Posterior vena cava (tissue), 2 donors: ENCODE data around the gene ZSWIM8. TPM values are rescaled to one million over a fixed set of nuclear protein-coding genes. Genes with fewer than 3 reads are reported as not detected.
"Not testable (repeated sequence)": the region's sequence is repeated elsewhere in the genome, so short reads cannot be mapped to it uniquely, and the experiment has no call there.

Experiments used
- DNase-seq: peaks from one replicate; pipeline ENCODE4 v3.0.0-alpha.2; 2020; ENCODE audit warnings: low spot score
- intact Hi-C, 2 donors: fragments of 100-400 bp; cut with DNase I; formaldehyde crosslinking; loops; one replicate each; pipeline versions ENCODE4 v1.14.1 to v1.14.2; 2022 to 2023
- total RNA-seq, 2 donors: library from RNA; stranded (reverse); fragmentation: NEBNext Ultra II Directional; extraction: Animal tissue kit (Norgen Biotek cat#: 25700); gene quantifications; one replicate each; pipeline ENCODE4 v1.2.1, GENCODE V29; 2021
- donor health status: DM: yes; HTN: yes; CAD: no.
- donor health status: DM: yes; HTN: yes; CAD: no.

The ZSWIM8 gene
- total RNA-seq, 2 donors from 2014 or later = 73.4 to 92.0 TPM

DNA sequence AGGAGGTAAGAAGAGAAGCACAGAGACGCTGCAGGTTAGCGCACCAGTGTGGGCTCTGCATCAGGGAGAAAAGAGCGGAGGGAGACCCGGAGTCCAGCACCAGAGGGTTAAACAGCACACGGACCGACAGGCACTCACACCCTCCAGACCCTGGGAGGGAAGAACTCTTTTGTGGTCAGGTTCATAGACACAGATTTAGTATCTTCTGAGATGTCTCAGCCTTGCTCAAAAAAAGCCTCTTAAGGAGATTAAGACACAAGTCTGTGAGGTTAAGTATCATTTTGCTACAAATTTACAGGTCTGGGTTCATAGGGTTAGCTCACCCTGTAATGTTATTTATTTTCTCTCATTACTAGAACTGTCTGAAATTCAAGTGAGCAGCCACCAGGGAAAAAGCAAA lies 42.8 kb downstream of the ZSWIM8 start:
- DNase-seq = no peak
- intact Hi-C loops = no loop called here

DNA sequence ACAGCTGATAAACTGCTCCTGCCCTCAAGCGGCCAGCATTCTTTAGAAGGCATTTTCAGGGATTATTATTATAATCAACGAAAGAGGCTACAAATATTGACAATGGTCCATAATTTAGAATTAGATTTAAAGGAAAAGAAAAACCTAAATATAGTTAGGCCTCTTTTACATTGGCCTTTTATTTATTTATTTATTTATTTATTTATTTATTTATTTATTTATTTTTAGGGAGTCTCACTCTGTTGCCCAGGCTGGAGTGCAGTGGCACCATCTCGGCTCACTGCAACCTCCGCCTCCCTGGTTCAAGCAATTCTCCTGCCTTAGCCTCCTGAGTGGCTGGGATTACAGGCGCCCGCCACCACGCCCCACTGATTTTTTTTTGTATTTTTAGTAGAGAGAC lies 43.7 kb downstream of the ZSWIM8 start:
- intact Hi-C loops, DNase-seq: not testable (repeated sequence)

DNA sequence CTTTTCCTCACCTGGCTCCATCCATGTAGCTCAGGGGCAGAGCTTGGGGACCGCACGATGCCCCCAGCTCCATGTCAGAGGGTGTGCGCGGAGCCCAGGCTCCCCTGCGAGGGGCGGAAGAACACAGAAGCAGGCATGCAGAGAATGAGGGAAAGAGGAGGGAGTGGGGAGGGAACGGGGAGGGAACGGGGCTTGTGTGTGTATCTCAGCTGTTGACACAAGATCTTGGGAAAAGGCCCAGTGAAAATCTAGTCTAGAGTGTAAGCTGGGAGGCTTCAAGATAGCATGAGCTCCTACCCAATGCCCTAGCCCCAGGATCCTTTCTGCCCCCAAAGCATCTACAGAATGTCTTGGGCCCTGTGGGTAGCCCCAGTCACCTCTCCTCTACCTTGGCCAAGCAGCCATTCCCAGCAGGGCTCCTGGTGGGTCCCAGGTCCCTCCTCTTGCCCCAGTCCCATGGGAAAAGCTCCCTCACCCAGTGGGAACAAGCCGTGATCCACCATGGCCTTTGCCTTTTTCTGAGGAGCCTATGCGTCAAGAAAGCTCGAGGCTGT lies 51.1 kb downstream of the ZSWIM8 start:
- DNase-seq = no peak
- intact Hi-C loops = no loop called here

DNA sequence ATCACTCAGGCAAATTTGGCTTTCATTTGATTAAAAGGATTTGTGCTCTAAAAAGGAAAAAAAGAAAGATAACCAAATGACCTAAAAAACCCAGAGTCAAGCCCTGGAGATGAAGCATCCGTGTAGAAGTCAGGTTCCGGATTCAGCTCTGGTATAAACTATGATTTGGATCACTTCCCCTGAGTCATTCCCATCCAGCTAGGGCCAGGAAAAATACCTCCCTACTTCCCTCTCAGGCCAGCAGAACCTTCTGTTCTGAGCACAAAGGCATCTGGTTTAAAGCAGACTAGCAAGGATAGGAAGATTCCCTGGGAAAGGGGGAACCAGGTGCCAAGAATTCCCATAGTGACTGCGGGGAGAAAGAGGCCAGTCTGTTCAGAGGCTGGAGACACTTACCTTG lies 51.7 kb downstream of the ZSWIM8 start:
- intact Hi-C loops = no loop called here

DNA sequence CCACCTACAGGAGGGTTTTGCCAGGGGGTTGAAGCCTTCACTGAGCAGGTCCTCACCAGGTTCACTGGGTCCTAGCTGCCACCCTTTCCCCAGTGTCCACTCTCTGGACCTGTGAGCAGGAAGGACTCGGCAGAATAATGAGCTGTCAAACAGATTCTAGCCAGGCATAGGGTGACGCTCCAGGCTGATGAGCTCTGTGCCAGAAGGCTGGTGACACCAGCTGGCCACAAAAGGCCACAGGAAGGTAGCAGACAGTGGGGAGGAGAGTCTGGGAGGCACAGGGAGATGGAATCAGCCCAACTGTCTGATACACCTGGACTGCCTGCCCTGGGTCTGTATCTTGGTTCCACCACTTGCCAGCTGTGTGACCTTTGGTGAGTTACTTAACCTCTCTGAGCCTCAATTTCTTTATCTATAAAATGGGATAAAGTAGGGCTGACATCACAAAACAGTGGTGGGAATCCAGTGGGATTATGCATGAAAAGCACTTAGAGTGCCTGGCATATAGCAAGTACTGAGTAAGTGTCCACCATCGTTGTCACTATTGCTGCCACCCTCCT lies 52.7 kb downstream of the ZSWIM8 start:
- no peak for DNase-seq
- intact Hi-C loops = no loop called here

More for the DNA sequence above, 51.7 kb downstream of the ZSWIM8 start:
- DNase-seq = no peak

DNA sequence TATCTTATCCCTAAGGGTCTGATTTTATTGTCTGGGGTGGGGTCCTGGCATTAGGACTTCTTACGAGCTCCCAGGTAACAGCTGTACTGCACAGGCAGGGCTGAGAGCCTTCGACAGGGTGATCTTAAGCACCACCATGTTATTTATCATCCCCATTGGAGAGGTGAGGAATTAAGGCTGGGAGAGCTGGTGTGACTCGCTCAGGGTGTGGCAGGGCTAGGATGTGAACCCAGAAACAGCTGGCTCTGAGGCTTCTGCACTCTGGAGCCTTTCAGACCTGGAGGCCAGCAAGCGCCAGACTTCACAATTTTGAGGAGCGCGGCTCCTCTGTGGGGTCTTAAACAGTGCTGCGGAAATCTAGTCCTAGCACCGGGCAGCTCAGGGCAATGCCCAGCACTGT lies 53.4 kb downstream of the ZSWIM8 start:
- intact Hi-C loops = no loop called here
- no peak for DNase-seq

DNA sequence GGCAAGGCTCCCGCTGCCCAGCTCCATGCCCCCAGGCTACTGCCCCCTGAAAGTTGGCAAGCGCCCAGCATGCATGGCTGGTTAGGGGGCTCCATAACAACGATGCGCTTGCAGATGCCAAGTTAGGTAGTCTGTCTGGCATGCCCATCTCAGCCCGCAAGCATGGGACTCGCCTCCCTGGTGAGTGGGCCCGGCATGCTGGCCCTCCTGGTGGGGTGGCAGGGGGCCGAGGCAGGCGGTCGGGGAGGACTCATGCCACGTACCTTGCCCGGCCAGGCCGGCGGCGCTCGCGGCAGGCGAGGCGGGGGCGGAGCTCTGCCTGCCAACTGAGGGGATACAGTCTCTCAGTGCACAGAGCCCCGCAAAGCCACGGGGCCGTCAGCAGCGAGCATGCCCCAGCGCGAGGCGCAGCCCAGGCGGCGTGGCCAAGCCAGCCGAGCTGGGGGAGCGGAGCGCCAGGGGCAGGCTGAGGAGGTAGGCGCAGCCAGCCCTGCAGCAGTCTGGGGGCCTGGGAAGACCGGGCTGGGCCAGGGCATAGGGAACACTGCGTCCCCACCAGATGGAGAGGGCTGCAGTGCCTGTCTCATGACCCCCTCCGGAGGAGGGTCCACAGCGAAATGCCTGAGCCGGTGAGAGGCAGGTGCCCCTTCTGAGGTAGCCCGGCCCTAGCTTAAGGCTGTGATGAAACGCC lies 54.0 kb downstream of the ZSWIM8 start:
- DNase-seq = no peak
- intact Hi-C loops = no loop called here

DNA sequence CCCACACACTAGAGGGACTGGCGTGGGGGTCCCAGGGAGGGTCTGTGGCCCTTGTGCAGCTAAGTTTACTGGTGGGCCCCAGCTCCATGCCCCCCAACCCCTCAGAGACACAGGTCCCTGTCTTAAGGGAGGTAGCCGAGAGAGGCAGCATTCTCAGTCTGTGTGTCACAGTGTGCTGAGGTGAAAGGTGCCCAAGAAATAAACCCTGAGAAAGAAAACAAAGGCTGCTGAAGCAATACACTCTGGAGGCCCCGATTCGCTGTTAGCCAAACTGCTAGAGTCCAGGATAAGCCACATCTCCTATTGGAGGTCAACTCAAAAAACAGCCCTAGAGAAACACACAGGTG lies 54.6 kb downstream of the ZSWIM8 start:
- intact Hi-C loops = loop anchor here in 1 of 2 donors (5.0 kb wide), 1 partner anchor 117 kb away; no protein-coding TSS in a partner anchor
- DNase-seq = no peak

DNA sequence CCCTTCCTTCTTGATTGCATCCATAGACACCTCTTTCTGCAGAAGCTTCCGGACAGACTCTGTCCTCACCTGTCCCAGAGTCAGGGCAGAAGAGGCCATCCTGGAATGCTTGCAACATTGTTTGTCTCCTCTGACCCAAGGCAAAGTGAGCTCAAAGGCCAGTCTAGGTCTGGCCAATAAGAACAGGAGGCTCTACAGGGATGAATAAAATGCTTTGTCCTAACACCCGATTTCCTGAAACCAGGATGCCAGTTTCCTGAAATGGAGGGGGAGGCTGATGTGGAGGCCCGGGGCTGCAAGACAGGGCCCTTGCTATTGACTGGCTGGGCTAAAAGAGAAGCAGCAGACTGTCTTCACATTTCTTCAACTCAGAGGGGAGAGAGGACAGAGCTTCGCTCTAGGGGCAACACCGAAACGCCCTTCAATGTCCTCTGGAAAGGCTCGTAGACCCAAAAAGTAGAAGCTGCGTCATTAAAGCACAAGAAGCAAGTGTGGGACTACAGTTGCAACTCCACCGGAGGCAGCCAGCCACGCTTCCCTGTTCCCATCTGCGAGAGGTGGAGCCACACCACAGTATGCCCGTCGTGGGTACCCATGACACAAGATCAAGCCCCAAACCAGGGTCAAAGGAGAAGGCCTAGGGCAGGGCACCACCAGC lies 55.1 kb downstream of the ZSWIM8 start:
- intact Hi-C loops = loop anchor here in 1 of 2 donors (5.0 kb wide), 1 partner anchor 117 kb away; no protein-coding TSS in a partner anchor
- DNase-seq = no peak

DNA sequence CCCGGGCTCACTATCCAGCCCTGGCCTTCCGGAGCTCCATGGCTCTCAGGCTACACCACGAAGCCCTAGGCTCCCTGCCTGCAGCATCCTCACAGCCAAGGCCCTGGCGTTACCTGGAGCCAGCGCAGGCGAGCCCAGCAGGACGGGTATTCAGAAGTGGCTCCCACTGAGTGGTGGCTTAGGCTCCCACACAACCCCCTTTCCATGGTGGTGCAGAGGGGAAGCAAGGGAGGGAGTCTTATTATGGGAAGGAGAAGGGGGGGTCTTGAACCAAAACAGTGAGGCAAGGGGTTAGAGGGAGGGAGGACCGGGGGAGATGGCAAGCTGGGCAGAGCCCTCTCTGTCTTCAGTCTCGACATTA lies 55.6 kb downstream of the ZSWIM8 start:
- DNase-seq = no peak
- intact Hi-C loops = loop anchor here in 1 of 2 donors (5.0 kb wide), 1 partner anchor 116 kb away; no protein-coding TSS in a partner anchor

DNA sequence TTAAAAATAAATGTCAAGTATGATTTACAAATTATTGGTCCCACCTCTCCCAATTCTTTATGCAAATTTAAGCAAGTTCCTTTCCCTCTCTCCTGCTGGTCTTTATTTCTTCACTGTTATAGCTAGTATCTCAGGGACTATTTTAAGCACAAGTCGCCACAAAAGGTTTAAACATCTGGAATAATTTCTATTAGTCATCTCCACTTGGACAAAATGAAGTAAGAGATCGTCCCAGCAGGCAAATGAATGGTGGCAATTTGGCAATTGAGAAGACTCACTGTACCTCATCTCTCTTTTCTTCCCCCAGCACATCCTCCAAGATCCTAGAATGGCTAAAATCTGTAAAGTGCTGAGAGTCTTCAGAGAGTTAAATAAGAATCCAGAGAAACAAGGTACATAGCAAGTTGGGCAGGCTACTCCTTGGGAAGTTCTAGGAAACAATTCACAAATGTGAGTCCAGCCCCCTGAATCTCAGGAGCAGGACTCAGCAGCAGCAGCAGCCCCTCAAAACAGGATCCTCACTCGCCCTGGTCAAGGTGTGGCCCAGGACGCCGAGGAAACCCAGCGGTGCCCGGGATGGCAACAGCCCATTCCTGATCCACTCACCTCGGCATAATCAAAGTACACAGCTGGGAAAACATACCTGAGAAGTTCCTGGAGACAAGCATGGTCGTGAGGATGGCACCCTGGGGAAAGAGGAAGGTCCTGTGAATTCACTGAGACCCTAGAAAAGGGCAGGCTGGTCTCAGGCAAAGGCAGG lies 56.3 kb downstream of the ZSWIM8 start:
- intact Hi-C loops = loop anchor here in 1 of 2 donors (5.0 kb wide), 1 partner anchor 116 kb away; no protein-coding TSS in a partner anchor
- no peak for DNase-seq

DNA sequence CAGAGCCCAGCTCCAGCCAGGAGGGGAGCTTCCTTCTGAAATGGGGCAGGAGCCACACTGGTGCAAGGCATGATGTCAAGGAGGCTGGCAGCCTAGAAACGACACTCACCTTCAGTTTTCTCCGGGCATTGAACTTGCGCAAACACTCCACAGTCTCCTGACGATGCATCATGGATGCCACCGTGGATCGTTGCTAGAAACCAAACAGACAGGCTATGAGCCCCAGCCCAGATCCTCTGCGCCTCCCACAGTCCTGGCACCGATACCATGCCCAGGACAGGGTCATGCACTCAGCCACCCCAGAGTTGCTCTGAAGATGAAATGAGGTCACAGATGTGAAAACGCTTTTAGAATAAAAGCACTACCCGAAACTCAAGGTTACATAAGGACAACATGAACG lies 56.9 kb downstream of the ZSWIM8 start:
- DNase-seq = no peak
- intact Hi-C loops = loop anchor here in 1 of 2 donors (5.0 kb wide), 1 partner anchor 115 kb away; no protein-coding TSS in a partner anchor

DNA sequence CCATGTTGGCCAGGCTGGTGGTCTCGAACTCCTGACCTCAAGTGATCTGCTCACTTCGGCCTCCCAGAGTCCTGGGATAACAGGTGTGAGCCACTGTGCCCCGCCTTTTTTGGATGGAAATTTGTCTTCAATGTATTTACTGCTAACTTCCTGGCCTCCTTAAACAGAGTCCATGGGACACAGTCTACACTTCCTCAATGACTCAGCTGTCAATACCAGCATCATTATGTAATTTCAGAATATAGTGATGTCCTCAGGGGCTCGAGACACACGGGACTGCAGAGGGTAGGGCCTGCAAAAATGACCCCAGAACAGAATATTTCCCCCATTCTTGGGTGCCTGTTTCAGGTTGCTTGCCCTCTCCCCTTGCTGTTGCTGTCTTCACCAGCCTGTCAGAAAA lies 57.9 kb downstream of the ZSWIM8 start:
- intact Hi-C loops = loop anchor here in 1 of 2 donors (5.0 kb wide), 1 partner anchor 114 kb away; no protein-coding TSS in a partner anchor
- DNase-seq = no peak

DNA sequence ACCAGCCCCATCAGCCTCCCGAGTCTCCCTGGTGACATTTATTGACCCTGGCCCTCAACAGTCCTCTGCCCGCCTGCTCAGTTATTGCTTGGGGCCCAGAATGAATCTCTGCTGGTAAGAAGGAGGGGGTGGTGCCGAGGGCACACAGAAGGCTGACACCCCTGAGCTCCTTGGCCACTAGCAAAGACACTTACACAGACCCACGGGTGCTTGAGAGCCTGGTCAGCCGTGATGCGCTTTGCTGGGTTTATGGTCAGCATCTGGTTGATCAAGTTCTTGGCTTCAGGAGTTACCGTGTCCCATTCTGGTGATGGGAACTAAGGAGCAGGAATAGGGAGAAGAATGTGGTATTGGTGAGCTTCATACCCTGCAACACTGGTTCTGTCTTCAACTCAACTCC lies 61.6 kb downstream of the ZSWIM8 start:
- no peak for DNase-seq
- intact Hi-C loops = loop anchor here in 1 of 2 donors (5.0 kb wide), 1 partner anchor 35 kb away; no protein-coding TSS in a partner anchor

DNA sequence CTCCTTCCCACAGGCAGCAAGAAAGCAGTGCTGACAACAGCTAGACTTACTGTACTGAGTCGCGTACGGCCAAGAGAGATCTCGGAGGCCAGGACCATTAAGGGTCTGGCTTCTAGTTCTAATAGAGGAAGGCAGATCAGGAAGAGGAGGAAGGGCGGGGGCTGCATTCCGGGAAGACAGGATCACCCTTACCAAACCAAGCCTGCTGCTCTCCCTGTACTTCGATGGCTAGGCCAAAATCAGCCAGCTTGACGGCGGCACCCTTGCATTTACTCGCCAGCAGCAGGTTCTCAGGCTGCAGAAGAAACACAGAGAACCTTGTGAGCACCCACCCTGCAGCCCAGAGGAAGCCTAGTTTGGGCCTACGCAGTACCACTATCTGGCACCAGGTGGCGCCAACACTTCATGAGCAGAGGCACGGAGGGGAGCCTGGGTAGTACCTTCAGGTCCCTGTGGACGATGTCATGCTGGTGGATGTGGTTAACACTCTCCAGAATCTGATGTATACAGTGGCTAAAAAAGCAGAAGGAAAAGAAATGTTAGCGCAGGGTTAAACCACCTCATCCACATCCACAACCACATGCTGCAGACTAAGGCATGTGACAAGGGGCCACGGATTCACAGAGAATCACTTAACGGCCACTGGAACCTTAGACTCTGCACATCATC lies 63.5 kb downstream of the ZSWIM8 start:
- DNase-seq = peak; percentile 96
- intact Hi-C loops = loop anchor here (2.0 to 5.0 kb wide), 2 partner anchors 30 to 33 kb away; no protein-coding TSS in a partner anchor

DNA sequence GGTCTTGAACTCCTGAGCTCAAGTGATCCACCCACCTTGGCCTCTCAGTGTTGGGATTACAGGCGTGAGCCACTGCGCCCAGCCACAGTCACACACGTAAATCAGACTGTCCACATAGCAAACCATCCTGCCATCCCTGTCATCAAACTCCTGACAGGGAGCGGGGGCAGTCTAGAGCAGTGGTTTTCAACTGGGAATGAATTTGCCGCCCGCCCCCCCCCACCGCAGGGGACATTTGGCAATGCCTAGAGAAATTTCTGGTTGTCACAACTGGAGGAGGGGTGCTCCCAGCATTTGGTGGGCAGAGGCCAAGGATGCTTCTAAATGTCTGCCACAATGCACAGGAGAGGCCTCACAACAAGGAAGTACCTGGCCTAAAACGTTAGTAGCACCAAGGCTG lies 64.8 kb downstream of the ZSWIM8 start:
- DNase-seq = no peak
- intact Hi-C loops = no loop called here

DNA sequence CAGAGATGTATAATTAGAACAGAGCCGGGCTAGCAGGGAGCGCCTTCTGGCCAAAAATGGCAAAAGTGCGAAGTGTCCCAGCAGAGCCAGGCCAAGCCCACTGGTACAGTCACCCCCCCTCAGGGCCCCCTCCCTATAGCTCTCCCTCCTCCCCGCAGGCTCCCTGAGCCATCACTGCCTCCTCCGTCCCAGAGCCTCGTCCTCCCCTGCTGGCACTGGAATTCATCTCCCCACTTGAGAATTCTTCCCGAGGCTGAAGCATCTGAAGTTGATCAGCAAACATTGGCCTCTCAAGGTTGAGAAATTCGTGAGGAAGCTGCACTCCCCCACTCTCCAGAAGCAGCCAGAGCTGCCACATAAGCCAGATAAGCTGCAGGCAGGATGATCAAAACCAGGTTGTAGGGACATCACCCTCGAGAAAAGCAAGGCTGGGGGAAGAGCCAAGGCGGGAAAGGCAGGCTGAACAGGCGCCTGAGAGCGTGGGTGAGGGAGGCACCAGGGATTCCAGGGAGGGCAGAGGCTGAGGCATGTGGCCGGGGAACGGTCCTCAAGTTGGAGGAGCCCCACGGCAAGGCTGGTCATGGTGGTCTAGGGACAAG lies 65.6 kb downstream of the ZSWIM8 start:
- DNase-seq = peak; percentile 92
- intact Hi-C loops = no loop called here
